WTC11 (cell line): Measurements from ENCODE around the gene FAM53C. TPM values are rescaled to one million over a fixed set of nuclear protein-coding genes. Genes with fewer than 3 reads are reported as not detected.

Source experiments
- ATAC-seq: fragments of 200-7000 bp; cut with Tn5 transposase; 2 replicates; pipeline ENCODE4 v1.10.0; 2021; ENCODE audit warnings: mild to moderate bottlenecking, moderate library complexity
- CTCF ChIA-PET: fragments of 300-600 bp; sonication (Branson Sonifier 250); formaldehyde crosslinking; loops from one replicate; lab custom pipeline; 2021; ENCODE audit warnings: antibody characterized with exemption; lab: Charles Lee
- POLR2A ChIA-PET: fragments of 350-600 bp; sonication (Branson Sonifier 250); formaldehyde crosslinking; loops from one replicate; lab custom pipeline; 2021; ENCODE audit warnings: antibody characterized with exemption; lab: Charles Lee
- DNase-seq: peaks from one replicate; pipeline ENCODE4 v3.0.0; 2021; ENCODE audit warnings: low spot score
- H3K27ac Mint-ChIP-seq: 2 replicates; pipeline ENCODE4 v1.8.0; 2021; ENCODE audit warnings: mixed read lengths
- H3K27me3 Mint-ChIP-seq: 2 replicates; pipeline ENCODE4 v1.8.0; 2021; ENCODE audit warnings: low read depth, mild to moderate bottlenecking, moderate library complexity, mixed read lengths
- H3K36me3 Mint-ChIP-seq: 2 replicates; pipeline ENCODE4 v1.8.0; 2021; ENCODE audit warnings: mixed read lengths
- H3K4me1 Mint-ChIP-seq: 2 replicates; pipeline ENCODE4 v1.8.0; 2022; ENCODE audit warnings: mixed read lengths
- H3K4me3 Mint-ChIP-seq: 2 replicates; pipeline ENCODE4 v1.8.0; 2021; ENCODE audit warnings: mild to moderate bottlenecking, moderate library complexity, mixed read lengths
- H3K9me3 Mint-ChIP-seq: 2 replicates; pipeline ENCODE4 v1.8.0; 2021; ENCODE audit warnings: mixed read lengths
- CBFB ChIP-seq: sonication (generic); formaldehyde crosslinking; IDR thresholded peaks from 2 replicates; pipeline ENCODE4 v1.8.1; 2022; ENCODE audit warnings: mild to moderate bottlenecking, low read depth, missing genetic modification reagents
- EMX1 ChIP-seq: fragments of 250-450 bp; sonication (Bioruptor Pico); IDR thresholded peaks from 2 replicates; pipeline ENCODE4 v1.8.0; 2021; ENCODE audit warnings: mild to moderate bottlenecking
- FOXJ3 ChIP-seq: sonication (generic); formaldehyde crosslinking; IDR thresholded peaks from 2 replicates; pipeline ENCODE4 v1.9.0; 2021; ENCODE audit warnings: missing genetic modification reagents, mild to moderate bottlenecking, borderline replicate concordance
- FOXK1 ChIP-seq: sonication (generic); formaldehyde crosslinking; IDR thresholded peaks from 2 replicates; pipeline ENCODE4 v1.8.0; 2022; ENCODE audit warnings: mild to moderate bottlenecking, moderate library complexity, missing genetic modification reagents
- NR1H2 ChIP-seq: sonication (generic); formaldehyde crosslinking; IDR thresholded peaks from 2 replicates; pipeline ENCODE4 v1.9.0; 2021; ENCODE audit warnings: mild to moderate bottlenecking, moderate library complexity, missing genetic modification reagents
- NR2C2 ChIP-seq: sonication (generic); formaldehyde crosslinking; IDR thresholded peaks from 2 replicates; pipeline ENCODE4 v1.8.0; 2022; ENCODE audit warnings: mild to moderate bottlenecking, missing genetic modification reagents
- RORB ChIP-seq: fragments of 250-450 bp; sonication (Bioruptor Pico); IDR thresholded peaks from 2 replicates; pipeline ENCODE4 v1.9.0; 2021; ENCODE audit warnings: mild to moderate bottlenecking
- TCF7 ChIP-seq: sonication (generic); formaldehyde crosslinking; IDR thresholded peaks from 2 replicates; pipeline ENCODE4 v1.8.0; 2022; ENCODE audit warnings: mild to moderate bottlenecking, low read depth, missing genetic modification reagents, moderate library complexity
- ZNF219 ChIP-seq: sonication (generic); formaldehyde crosslinking; IDR thresholded peaks from 2 replicates; pipeline ENCODE4 v1.8.0; 2023; ENCODE audit warnings: missing genetic modification reagents, mild to moderate bottlenecking, borderline replicate concordance
- ZNF232 ChIP-seq: sonication (generic); formaldehyde crosslinking; IDR thresholded peaks from 2 replicates; pipeline ENCODE4 v1.8.0; 2022; ENCODE audit warnings: mild to moderate bottlenecking, missing genetic modification reagents
- total RNA-seq: library from RNA; stranded (reverse); gene quantifications from 3 replicates; pipeline ENCODE4 v1.2.3, GENCODE V29; 2021
- TF ChIP-seq, protein P1 (sequence below): fragments of 250-450 bp; sonication (Bioruptor Pico); IDR thresholded peaks from 2 replicates; pipeline ENCODE4 v1.9.0; 2021; ENCODE audit warnings: moderate library complexity, mild to moderate bottlenecking, inconsistent platforms, borderline replicate concordance
- TF ChIP-seq, protein P2 (sequence below): sonication (generic); formaldehyde crosslinking; conservative IDR thresholded peaks from 2 replicates; pipeline ENCODE4 v1.8.1; 2022; ENCODE audit warnings: mild to moderate bottlenecking, missing genetic modification reagents
- TF ChIP-seq, protein P3 (sequence below): sonication (generic); formaldehyde crosslinking; IDR thresholded peaks from 2 replicates; pipeline ENCODE4 v1.8.0; 2023; ENCODE audit warnings: mild to moderate bottlenecking, missing genetic modification reagents
- TF ChIP-seq, protein P4 (sequence below): fragments of 250-450 bp; sonication (Bioruptor Pico); IDR thresholded peaks from 2 replicates; pipeline ENCODE4 v1.8.0; 2021; ENCODE audit warnings: mild to moderate bottlenecking
- TF ChIP-seq, protein P5 (sequence below): fragments of 250-450 bp; sonication (Bioruptor Pico); IDR thresholded peaks from 2 replicates; pipeline ENCODE4 v2.1.2; 2022; ENCODE audit warnings: mild to moderate bottlenecking, moderate library complexity
- TF ChIP-seq, protein P6 (sequence below): sonication (generic); formaldehyde crosslinking; IDR thresholded peaks from 2 replicates; pipeline ENCODE4 v1.8.0; 2023; ENCODE audit warnings: missing genetic modification reagents, mild to moderate bottlenecking, borderline replicate concordance

The FAM53C gene
- total RNA-seq, 1 experiment from 2014 or later: 51.3 TPM

DNA sequence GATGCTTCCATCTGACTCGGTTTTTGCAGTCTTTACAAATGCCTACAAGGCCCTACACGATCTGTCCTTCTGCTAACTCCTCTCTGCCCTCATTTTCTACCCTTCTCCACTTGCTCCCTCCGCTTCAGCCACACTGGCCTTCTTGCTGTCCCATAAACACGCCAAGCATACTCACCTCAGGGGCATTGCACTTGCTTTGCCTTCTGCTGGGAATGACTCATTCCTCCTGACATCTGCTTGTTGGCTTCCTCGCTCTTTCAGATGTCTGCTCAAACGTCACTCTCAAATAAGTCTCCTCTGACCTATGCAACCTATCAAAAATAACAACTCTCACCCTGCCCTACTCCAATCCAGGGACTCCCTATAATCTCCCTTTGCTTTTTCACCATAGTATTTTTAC, 34.7 kb upstream of the FAM53C start:
- no peak for ATAC-seq
- CTCF ChIA-PET: interaction anchor here (0.8 to 1.0 kb wide), 2 partner anchors 49 to 170 kb away, joined by 3 to 4 read pairs; no protein-coding TSS in a partner anchor

DNA sequence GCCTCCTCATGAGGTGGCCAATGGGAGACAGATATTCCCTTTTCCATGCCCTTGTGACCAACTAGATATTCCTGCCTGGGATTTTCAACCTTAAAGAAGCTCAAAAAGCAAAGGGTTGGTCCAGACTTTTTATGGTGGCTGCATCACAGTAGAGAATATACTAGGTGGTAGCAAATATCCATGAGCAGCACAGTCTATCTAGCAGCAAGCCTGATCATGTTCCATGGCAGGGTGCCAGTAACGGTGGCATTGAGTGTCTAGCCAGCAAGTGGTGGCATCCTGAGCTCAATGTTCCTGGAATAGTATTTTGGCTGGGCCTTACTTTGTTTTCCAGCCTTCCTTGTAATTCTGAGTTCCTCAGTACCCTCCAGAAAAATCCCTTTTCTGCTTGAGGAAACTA, 32.3 kb upstream of the FAM53C start:
- Mint-ChIP-seq H3K4me1 (no peaks in the 10 kb centered on the region), H3K4me3 (no peak overlapping the region)
- TF ChIP-seq FOXJ3 (CRISPR knock-in tag): no peak
- no peak for TF ChIP-seq RORB (CRISPR knock-in tag)
- TF ChIP-seq ZNF232: no peak
- TF ChIP-seq TCF7: no peak
- TF ChIP-seq, protein P1, sequence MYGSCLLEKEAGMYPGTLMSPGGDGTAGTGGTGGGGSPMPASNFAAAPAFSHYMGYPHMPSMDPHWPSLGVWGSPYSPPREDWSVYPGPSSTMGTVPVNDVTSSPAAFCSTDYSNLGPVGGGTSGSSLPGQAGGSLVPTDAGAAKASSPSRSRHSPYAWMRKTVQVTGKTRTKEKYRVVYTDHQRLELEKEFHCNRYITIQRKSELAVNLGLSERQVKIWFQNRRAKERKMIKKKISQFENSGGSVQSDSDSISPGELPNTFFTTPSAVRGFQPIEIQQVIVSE: no peak
- TF ChIP-seq, all 79 proteins: peak for 0
- Mint-ChIP-seq H3K36me3 (0 out of 2 replicates have a peak, but pooled peaks cover 2% of the 10 kb centered on the region), H3K27ac (no peak overlapping the region), H3K9me3 (no peaks in the 10 kb centered on the region), H3K27me3 (no peaks in the 10 kb centered on the region)
- no peak for ATAC-seq
- CTCF ChIA-PET: no interaction called here
- POLR2A ChIA-PET: no interaction called here
- DNase-seq: no peak

More for the DNA sequence above, 34.7 kb upstream of the FAM53C start:
- no peak for DNase-seq
- peak overlapping the region; percentile 30; the same call in 1 of the 2 replicates for H3K27ac Mint-ChIP-seq
- H3K4me1 Mint-ChIP-seq: no peaks in the 10 kb centered on the region
- TF ChIP-seq EMX1 (CRISPR knock-in tag) (no peak), NR2C2 (CRISPR knock-in tag) (no peak), NR1H2 (CRISPR knock-in tag) (no peak), CBFB (CRISPR knock-in tag) (no peak)
- H3K4me3 Mint-ChIP-seq: no peak overlapping the region
- POLR2A ChIA-PET: no interaction called here
- peaks cover 11% of the 10 kb centered on the region for H3K36me3 Mint-ChIP-seq
- H3K9me3 Mint-ChIP-seq: no peaks in the 10 kb centered on the region
- H3K27me3 Mint-ChIP-seq: no peaks in the 10 kb centered on the region

DNA sequence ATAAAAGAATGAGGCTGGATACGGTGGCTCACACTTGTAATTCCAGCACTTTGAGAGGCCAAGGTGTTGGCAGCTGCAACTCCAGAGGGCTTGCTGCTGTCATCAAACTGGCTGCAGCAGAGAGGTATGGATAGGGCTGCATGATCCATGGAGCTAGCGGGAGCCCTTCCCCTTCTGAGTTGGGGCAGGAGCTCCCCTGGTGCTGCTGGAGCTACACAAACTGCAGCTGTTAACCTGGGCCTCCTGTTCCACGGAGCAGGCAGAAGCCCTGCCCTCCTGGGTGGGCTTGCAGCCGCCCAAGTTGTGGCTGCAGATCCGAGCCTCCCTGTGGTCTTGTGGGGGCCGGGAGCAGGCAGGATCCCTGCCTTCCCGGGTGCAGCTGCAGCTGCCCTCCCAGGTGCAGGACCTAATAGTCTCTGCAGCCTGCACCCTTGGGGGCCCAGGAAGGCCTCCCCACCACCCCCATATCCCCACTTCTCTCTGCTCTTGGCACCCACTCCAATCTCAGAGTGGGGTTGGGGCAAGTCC, 22.3 kb upstream of the FAM53C start:
- ChIA-PET POLR2A (interaction anchor here (1.9 kb wide), 1 partner anchor 16 kb away, joined by 11 read pairs; the partner anchor contains the start of gene CDC25C), CTCF (no interaction called here)
- no peaks in the 10 kb centered on the region for H3K4me1 Mint-ChIP-seq
- TF ChIP-seq, protein P2, sequence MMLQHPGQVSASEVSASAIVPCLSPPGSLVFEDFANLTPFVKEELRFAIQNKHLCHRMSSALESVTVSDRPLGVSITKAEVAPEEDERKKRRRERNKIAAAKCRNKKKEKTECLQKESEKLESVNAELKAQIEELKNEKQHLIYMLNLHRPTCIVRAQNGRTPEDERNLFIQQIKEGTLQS (CRISPR knock-in tag): no peak
- TF ChIP-seq, protein P3, sequence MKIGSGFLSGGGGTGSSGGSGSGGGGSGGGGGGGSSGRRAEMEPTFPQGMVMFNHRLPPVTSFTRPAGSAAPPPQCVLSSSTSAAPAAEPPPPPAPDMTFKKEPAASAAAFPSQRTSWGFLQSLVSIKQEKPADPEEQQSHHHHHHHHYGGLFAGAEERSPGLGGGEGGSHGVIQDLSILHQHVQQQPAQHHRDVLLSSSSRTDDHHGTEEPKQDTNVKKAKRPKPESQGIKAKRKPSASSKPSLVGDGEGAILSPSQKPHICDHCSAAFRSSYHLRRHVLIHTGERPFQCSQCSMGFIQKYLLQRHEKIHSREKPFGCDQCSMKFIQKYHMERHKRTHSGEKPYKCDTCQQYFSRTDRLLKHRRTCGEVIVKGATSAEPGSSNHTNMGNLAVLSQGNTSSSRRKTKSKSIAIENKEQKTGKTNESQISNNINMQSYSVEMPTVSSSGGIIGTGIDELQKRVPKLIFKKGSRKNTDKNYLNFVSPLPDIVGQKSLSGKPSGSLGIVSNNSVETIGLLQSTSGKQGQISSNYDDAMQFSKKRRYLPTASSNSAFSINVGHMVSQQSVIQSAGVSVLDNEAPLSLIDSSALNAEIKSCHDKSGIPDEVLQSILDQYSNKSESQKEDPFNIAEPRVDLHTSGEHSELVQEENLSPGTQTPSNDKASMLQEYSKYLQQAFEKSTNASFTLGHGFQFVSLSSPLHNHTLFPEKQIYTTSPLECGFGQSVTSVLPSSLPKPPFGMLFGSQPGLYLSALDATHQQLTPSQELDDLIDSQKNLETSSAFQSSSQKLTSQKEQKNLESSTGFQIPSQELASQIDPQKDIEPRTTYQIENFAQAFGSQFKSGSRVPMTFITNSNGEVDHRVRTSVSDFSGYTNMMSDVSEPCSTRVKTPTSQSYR (CRISPR knock-in tag): no peak
- TF ChIP-seq, protein P4, sequence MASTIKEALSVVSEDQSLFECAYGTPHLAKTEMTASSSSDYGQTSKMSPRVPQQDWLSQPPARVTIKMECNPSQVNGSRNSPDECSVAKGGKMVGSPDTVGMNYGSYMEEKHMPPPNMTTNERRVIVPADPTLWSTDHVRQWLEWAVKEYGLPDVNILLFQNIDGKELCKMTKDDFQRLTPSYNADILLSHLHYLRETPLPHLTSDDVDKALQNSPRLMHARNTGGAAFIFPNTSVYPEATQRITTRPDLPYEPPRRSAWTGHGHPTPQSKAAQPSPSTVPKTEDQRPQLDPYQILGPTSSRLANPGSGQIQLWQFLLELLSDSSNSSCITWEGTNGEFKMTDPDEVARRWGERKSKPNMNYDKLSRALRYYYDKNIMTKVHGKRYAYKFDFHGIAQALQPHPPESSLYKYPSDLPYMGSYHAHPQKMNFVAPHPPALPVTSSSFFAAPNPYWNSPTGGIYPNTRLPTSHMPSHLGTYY (CRISPR knock-in tag): no peak
- no peak for TF ChIP-seq ZNF219 (CRISPR knock-in tag)
- TF ChIP-seq, protein P5, sequence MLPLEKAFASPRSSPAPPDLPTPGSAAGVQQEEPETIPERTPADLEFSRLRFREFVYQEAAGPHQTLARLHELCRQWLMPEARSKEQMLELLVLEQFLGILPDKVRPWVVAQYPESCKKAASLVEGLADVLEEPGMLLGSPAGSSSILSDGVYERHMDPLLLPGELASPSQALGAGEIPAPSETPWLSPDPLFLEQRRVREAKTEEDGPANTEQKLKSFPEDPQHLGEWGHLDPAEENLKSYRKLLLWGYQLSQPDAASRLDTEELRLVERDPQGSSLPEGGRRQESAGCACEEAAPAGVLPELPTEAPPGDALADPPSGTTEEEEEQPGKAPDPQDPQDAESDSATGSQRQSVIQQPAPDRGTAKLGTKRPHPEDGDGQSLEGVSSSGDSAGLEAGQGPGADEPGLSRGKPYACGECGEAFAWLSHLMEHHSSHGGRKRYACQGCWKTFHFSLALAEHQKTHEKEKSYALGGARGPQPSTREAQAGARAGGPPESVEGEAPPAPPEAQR (CRISPR knock-in tag): no peak
- TF ChIP-seq, protein P6, sequence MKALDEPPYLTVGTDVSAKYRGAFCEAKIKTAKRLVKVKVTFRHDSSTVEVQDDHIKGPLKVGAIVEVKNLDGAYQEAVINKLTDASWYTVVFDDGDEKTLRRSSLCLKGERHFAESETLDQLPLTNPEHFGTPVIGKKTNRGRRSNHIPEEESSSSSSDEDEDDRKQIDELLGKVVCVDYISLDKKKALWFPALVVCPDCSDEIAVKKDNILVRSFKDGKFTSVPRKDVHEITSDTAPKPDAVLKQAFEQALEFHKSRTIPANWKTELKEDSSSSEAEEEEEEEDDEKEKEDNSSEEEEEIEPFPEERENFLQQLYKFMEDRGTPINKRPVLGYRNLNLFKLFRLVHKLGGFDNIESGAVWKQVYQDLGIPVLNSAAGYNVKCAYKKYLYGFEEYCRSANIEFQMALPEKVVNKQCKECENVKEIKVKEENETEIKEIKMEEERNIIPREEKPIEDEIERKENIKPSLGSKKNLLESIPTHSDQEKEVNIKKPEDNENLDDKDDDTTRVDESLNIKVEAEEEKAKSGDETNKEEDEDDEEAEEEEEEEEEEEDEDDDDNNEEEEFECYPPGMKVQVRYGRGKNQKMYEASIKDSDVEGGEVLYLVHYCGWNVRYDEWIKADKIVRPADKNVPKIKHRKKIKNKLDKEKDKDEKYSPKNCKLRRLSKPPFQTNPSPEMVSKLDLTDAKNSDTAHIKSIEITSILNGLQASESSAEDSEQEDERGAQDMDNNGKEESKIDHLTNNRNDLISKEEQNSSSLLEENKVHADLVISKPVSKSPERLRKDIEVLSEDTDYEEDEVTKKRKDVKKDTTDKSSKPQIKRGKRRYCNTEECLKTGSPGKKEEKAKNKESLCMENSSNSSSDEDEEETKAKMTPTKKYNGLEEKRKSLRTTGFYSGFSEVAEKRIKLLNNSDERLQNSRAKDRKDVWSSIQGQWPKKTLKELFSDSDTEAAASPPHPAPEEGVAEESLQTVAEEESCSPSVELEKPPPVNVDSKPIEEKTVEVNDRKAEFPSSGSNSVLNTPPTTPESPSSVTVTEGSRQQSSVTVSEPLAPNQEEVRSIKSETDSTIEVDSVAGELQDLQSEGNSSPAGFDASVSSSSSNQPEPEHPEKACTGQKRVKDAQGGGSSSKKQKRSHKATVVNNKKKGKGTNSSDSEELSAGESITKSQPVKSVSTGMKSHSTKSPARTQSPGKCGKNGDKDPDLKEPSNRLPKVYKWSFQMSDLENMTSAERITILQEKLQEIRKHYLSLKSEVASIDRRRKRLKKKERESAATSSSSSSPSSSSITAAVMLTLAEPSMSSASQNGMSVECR: no peak
- no peak for TF ChIP-seq FOXK1 (CRISPR knock-in tag)
- TF ChIP-seq, all 79 proteins: peak for 0
- H3K4me3 Mint-ChIP-seq: no peak overlapping the region
- peak overlapping the region; percentile 32; the same call in 1 of the 2 replicates for H3K27ac Mint-ChIP-seq
- DNase-seq: no peak
- no peaks in the 10 kb centered on the region for H3K9me3 Mint-ChIP-seq
- no peaks in the 10 kb centered on the region for H3K27me3 Mint-ChIP-seq
- no peak for ATAC-seq
- H3K36me3 Mint-ChIP-seq: peaks cover 33% of the 10 kb centered on the region
